Measurements from ENCODE around the gene CHKA. TPM values are rescaled to one million over a fixed set of nuclear protein-coding genes. Genes with fewer than 3 reads are reported as not detected.

The CHKA gene
- total RNA-seq, 2 donors from 2014 or later, result 50.1 to 83.7 TPM

GRCh38 chr11:68165601-68166000 lies 44.4 kb upstream of the CHKA start:
- TF ChIP-seq CTCF (IDR thresholded peaks at IDR 0.05), result no peak
- no peak for DNase-seq
- intact Hi-C loops (cut with DNase I), result no loop called here
- H3K4me1 ChIP-seq, result no peaks in the 10 kb centered on the region
- H3K36me3 ChIP-seq, result peaks cover 30% of the 10 kb centered on the region
- H3K27me3 ChIP-seq, result no peaks in the 10 kb centered on the region
- H3K4me3 ChIP-seq, result no peak overlapping the region
- H3K9ac ChIP-seq (ENCODE audit: low read depth in 2 of 2, low read length in 2 of 2), result no peak overlapping the region
- H3K27ac ChIP-seq, result no peak overlapping the region
- H3K9me3 ChIP-seq, result no peaks in the 10 kb centered on the region

- DNase-seq, result no peak
- H3K9me3 ChIP-seq, result no peaks in the 10 kb centered on the region
- H3K4me1 ChIP-seq, result no peaks in the 10 kb centered on the region
- peaks cover 19% of the 10 kb centered on the region for H3K36me3 ChIP-seq
- no peaks in the 10 kb centered on the region for H3K27me3 ChIP-seq
- intact Hi-C loops (cut with DNase I), result no loop called here
- no peak overlapping the region for H3K9ac ChIP-seq (ENCODE audit: low read depth in 2 of 2, low read length in 2 of 2)
- TF ChIP-seq CTCF (IDR thresholded peaks at IDR 0.05), result no peak
- no peak overlapping the region for H3K4me3 ChIP-seq
- no peak overlapping the region for H3K27ac ChIP-seq
These were observed 43.2 kb upstream of the CHKA start for GRCh38 chr11:68164437-68164836.

GRCh38 chr11:68163691-68164090 lies 42.5 kb upstream of the CHKA start:
- Histone ChIP-seq H3K4me1 (no peaks in the 10 kb centered on the region), H3K36me3 (peaks cover 12% of the 10 kb centered on the region), H3K27me3 (no peaks in the 10 kb centered on the region), H3K9me3 (no peaks in the 10 kb centered on the region), H3K9ac (ENCODE audit: low read depth in 2 of 2, low read length in 2 of 2) (no peak overlapping the region), H3K27ac (no peak overlapping the region), H3K4me3 (no peak overlapping the region)
- TF ChIP-seq CTCF (IDR thresholded peaks at IDR 0.05), result no peak
- intact Hi-C loops (cut with DNase I), result no loop called here
- DNase-seq, result no peak

GRCh38 chr11:68160100-68160695 lies 39.0 kb upstream of the CHKA start:
- no peak overlapping the region for H3K27ac ChIP-seq

GRCh38 chr11:68159665-68160064 lies 38.5 kb upstream of the CHKA start:
- H3K36me3 ChIP-seq, result no peaks in the 10 kb centered on the region
- TF ChIP-seq CTCF (IDR thresholded peaks at IDR 0.05), result no peak

More at GRCh38 chr11:68160100-68160695, 39.0 kb upstream of the CHKA start:
- intact Hi-C loops (cut with DNase I), result no loop called here
- Histone ChIP-seq H3K4me3 (no peak overlapping the region), H3K9me3 (no peaks in the 10 kb centered on the region), H3K36me3 (no peaks in the 10 kb centered on the region), H3K27me3 (no peaks in the 10 kb centered on the region), H3K9ac (ENCODE audit: low read depth in 2 of 2, low read length in 2 of 2) (no peak overlapping the region), H3K4me1 (no peaks in the 10 kb centered on the region)
- DNase-seq, result no peak
- no peak for TF ChIP-seq CTCF (IDR thresholded peaks at IDR 0.05)

More at GRCh38 chr11:68159665-68160064, 38.5 kb upstream of the CHKA start:
- Histone ChIP-seq H3K9me3 (no peaks in the 10 kb centered on the region), H3K4me1 (no peaks in the 10 kb centered on the region), H3K27me3 (no peaks in the 10 kb centered on the region), H3K4me3 (no peak overlapping the region), H3K27ac (no peak overlapping the region), H3K9ac (ENCODE audit: low read depth in 2 of 2, low read length in 2 of 2) (no peak overlapping the region)
- intact Hi-C loops (cut with DNase I), result no loop called here
- DNase-seq, result no peak
